Cerebellar nuclear complex (tissue), 1 donor: ENCODE data around the gene GPR156.

Experiments
- DNase-seq, 2 experiments: peaks; one replicate each; lab custom pipeline; 2025; lab: John Stamatoyannopoulos, UW

Gene GPR156

DNA sequence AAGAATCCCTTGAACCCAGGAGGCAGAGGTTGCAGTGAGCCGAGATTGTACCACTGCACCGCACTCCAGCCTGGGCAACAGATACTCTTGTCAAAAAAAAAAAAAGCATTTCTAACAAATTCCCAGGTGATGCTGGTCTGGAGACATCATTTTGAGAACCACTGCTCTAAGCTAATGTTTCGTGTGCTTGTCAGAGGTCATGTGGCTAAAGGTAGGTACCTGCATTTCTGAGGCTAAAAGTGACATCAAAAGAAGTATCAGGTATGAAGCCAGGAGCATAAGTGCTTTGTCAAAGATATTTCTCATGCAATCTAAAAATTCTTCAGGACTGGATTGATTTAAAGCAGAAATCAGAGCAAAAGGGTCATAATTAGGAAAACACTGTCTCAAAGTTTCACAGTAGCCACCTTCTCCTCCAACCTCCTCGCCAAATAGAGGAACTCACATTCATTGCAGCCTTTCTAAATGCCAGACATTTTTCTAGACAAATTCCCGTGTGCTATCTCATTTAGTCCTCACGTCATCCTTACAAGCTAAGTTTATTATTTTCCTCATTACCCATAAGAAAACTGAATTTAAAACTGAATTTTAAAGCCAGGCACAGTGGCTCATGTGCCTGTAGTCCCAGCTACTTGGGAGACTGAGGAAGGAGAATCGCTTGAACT is 165.0 kb downstream of the GPR156 start:
- no peak for DNase-seq
